HL-60 (cell line): ENCODE results near the gene FAM124A.

Experiments
- POLR2AphosphoS5 ChIP-seq: IDR thresholded peaks from 2 replicates; pipeline ENCODE4 v1.6.1; 2012; ENCODE audit warnings: low read depth
- SPI1 ChIP-seq: IDR thresholded peaks from 2 replicates; pipeline ENCODE4 v1.6.1; 2012; ENCODE audit warnings: low read depth, mild to moderate bottlenecking, borderline replicate concordance
- TF ChIP-seq, protein P1 (sequence below): IDR thresholded peaks from one replicate; pipeline ENCODE4 v1.5.1; 2011; ENCODE audit warnings: low read length, control low read depth, inconsistent platforms; ENCODE audit not compliant: insufficient read depth

DNA sequence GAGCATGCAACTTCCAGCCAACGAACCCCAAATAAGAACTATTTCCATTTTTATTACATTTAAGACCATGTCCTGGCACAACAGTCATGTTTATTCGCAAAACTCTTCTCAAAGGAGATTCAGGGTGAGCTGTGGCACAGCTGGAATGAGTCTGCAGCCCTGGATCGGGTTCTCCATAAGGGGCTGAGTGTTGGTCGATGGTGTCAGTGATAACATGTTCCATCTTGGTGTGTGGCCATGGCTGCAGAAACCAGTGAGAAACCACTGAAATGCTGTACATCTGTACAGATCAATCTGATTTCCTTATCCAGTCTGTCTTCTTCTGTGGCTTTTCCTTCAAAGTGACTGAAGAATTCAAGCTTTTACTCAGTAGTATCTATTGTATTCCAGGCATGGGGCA, 15.2 kb downstream of the FAM124A start:
- TF ChIP-seq, protein P1, sequence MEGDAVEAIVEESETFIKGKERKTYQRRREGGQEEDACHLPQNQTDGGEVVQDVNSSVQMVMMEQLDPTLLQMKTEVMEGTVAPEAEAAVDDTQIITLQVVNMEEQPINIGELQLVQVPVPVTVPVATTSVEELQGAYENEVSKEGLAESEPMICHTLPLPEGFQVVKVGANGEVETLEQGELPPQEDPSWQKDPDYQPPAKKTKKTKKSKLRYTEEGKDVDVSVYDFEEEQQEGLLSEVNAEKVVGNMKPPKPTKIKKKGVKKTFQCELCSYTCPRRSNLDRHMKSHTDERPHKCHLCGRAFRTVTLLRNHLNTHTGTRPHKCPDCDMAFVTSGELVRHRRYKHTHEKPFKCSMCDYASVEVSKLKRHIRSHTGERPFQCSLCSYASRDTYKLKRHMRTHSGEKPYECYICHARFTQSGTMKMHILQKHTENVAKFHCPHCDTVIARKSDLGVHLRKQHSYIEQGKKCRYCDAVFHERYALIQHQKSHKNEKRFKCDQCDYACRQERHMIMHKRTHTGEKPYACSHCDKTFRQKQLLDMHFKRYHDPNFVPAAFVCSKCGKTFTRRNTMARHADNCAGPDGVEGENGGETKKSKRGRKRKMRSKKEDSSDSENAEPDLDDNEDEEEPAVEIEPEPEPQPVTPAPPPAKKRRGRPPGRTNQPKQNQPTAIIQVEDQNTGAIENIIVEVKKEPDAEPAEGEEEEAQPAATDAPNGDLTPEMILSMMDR, result no peak
- no peak for TF ChIP-seq POLR2AphosphoS5
- TF ChIP-seq SPI1, result no peak
